VCaP (cell line): Measurements from ENCODE around the gene ETV4.

Experiments used
- H3K27ac ChIP-seq: fragments of 450-650 bp; 2 replicates; pipeline ENCODE4 v1.5.1; 2017
- TF ChIP-seq, protein P1 (sequence below): fragments of 450-650 bp; conservative IDR thresholded peaks from 2 replicates; pipeline ENCODE4 v1.5.1; 2017; ENCODE audit warnings: mild to moderate bottlenecking, moderate library complexity

ETV4 gene

DNA sequence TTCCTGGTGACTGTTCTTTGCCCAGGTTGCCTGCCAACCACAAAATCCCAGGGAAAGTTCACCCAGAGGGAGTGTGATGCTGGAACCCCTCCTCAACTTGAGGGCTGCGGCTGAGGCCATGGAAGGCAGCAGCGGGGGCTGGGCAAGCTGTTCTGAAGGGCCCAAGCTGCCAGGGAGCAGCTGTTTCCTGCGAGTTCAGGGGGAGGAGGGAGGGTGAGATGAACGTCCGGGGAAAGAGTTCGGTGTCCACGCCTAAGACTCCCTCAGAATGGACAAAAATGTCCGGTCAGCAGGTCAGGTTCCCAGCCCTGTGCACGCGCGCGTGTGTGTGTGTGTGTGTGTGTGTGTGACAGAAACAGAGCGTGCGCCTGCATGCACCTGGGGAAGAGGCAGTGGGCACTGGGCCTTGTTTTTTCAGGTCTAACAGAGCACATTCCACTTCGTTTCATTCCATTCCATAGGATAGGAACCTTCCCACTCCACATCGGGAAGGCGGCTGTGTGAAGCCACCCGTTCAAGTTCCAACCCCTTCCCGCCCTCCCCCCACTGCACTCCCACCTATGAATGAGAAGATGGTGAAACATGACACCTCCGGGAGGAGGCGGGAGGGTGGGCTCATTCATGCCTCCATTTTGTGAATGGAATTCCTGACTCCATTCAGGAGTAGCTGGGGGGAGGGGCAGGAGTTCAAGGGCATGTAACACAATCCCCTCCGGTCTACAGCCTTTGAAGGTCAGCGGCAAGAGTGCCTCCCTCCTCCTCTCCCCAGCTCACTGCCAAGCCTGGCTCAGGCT, 15.7 kb downstream of the ETV4 start:
- no peak overlapping the region for H3K27ac ChIP-seq
- TF ChIP-seq, protein P1, sequence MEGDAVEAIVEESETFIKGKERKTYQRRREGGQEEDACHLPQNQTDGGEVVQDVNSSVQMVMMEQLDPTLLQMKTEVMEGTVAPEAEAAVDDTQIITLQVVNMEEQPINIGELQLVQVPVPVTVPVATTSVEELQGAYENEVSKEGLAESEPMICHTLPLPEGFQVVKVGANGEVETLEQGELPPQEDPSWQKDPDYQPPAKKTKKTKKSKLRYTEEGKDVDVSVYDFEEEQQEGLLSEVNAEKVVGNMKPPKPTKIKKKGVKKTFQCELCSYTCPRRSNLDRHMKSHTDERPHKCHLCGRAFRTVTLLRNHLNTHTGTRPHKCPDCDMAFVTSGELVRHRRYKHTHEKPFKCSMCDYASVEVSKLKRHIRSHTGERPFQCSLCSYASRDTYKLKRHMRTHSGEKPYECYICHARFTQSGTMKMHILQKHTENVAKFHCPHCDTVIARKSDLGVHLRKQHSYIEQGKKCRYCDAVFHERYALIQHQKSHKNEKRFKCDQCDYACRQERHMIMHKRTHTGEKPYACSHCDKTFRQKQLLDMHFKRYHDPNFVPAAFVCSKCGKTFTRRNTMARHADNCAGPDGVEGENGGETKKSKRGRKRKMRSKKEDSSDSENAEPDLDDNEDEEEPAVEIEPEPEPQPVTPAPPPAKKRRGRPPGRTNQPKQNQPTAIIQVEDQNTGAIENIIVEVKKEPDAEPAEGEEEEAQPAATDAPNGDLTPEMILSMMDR = no peak

DNA sequence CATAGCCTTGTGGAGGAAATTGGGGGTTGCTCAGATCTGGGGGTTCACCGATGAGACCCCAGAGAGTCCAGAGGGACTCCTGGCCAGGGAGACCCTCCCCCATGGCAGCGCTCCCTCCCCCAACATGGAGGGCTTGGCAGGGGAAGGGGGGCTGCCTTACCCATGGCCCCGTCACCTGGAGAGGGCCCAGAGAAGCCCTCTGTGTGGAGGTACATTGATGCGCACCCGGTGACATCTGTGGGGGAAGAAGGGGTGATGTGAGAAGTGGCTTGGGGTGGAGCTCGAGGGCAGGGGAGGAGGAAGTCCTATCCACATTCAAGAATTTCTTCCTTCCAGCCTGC, 16.2 kb downstream of the ETV4 start:
- H3K27ac ChIP-seq = no peak overlapping the region

DNA sequence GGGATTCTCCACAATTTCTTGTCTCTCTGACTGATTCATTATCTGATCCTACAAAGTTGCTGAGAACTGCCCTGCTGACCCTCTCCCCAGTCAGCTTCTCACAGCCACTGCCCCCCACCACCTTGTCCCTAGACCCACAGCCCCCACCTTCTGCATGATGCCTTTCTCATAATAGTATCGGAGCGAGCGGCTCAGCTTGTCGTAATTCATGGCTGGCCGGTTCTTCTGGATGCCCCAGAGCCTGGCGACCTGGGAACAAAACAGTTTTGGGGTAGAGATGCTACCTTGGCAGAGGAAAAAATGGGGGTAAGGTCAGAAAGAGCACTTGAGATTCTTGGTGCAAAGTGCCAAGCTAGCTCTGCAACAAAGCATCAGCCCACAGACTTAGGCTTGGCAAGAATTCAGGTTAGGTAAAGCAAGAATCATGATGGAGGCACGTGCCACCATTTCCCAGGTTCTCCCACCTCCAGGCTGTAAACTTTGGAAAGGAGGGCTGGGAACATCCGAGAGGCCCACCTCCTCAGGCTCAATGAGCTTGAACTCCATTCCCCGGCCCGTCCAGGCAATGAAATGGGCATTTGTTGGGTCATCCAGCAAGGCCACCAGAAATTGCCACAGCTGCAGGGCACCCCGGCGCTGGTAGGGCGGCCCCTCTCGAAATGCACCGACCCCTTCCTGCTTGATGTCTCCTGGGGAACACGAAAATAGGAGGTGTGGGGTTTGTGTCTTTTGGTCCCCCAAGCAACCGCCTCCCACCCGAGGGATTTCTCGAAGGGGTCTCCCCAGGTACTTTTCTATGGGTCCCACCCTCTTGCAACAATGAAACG, 16.9 kb downstream of the ETV4 start:
- TF ChIP-seq, protein P1 = no peak
- no peak overlapping the region for H3K27ac ChIP-seq

More for the DNA sequence above, 16.2 kb downstream of the ETV4 start:
- TF ChIP-seq, protein P1 = no peak

DNA sequence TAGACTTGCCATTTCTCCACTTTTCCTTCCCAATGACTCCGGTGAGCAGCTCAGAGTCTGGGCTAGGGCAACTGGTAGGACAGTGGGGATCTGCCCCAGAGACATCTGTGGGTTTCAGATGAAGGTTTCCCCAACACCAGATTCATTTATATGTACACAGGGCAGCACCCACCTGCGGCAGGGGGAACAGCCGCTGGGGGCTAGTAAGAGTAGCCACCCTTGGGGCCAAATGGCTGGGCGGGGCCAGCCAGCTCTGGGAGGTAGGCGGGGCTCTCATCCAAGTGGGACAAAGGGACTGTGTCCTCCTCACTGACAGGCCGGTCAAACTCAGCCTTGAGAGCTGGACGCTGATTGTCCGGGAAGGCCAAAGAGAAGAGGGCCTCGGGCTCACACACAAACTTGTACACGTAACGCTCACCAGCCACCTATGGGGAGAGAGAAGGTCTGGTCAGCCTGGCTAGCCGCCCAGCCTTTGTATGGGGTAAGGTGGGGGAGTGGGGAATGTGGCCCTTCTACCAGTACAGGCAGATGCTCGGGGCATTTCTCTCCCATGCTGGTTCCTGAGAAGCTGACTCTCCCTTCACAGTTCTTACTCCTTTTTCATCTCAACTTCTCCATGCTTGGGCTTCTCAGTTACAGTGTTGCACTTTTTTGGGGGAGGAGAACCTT, 17.7 kb downstream of the ETV4 start:
- no peak overlapping the region for H3K27ac ChIP-seq
- TF ChIP-seq, protein P1 = no peak

DNA sequence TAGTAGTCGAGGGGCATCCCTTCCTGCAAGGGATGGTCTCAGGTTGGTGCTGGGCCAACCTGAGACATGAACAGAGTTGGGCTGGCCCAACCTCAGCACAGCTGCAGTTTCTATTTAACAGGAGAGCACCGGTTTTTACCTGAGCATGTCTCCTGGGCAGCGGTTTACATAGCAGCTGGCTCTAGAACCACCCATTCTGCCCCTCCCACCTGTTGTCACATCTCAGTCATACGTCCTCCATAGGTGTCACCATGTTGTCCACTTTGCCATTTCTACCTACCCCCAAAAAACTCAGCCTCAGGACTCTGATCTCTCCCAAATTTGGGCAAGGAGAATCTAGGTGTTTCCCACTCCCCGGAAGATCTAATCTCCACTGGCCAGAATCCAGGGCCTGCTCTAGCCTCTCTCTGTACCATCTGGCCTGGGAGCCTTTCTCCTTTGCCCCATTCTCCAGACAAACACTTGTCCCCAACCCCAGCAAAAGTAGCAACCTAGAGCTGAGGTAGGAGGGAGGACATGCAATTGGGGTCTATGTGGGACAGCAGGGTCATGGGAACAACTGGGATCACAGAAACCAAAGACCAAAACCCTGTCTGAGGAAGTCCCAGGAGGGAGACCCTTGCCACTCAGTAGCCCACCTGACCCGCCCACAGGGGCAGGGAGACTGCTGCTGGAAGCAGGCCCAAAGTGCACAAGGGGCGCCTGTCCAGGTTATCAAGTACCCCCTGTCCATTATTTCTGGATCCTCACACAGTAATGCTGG, 19.1 kb downstream of the ETV4 start:
- no peak overlapping the region for H3K27ac ChIP-seq
- TF ChIP-seq, protein P1 = no peak

DNA sequence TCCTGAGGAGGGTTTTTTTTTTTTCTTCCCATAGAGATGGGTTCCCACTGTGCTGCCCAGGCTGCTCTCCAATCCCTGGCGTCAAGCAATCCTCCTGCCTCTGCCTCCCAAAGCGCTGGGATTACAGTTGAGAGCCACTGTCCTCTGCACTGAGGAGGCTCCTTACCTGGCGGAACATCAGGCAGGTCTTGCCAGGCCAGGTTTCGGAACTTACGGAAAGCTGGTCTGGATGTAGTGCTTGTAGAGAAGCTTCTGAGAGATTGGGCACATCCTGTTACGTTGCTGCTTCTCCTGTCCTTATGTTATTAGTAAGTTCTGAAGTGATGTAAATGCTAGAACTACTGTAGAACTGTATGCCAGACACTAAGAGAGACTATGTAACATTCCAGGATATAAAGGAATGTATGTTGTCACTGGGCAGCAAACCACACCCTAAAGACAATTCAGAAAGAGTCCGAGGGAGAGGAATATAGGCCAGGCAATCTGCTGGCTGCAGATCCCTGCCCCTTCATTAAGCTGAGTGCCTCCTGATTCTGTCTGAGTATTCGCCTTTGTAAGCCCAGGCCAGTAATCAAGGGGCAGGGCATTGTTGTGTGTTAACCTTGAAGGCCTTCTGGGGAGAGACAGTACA, 21.1 kb downstream of the ETV4 start:
- TF ChIP-seq, protein P1 = no peak
- H3K27ac ChIP-seq = no peak overlapping the region
